Stimulated activated CD8-positive, alpha-beta memory T cell treated with anti-CD3 and anti-CD28 coated beads, Interleukin-7, amount 100 ng/mL, for 24 hours (primary cell): Measurements from ENCODE around the gene CCDC148.
A peak's percentile ranks its signal among the peaks of the same experiment; 100 is the strongest.

Experiments
- DNase-seq: peaks from one replicate; pipeline ENCODE4 v3.0.0-alpha.2; 2020; ENCODE audit warnings: low read depth

Gene CCDC148

GRCh38 chr2:158456309-158457066 is at the start of gene CCDC148, which contains the start of gene PKP4:
CCDC148 (minus strand) TSS chr2:158456753; CDS start chr2:158456439, 314 bp downstream.
PKP4 (plus strand) TSS chr2:158456952; CDS start chr2:158533185, 76,233 bp downstream.
- peak; percentile 69 for DNase-seq

GRCh38 chr2:158505448-158505934 is 48.9 kb upstream of the CCDC148 start:
- DNase-seq = no peak

GRCh38 chr2:158504088-158504487 is 47.5 kb upstream of the CCDC148 start:
- DNase-seq = no peak

GRCh38 chr2:158502974-158503373 is 46.4 kb upstream of the CCDC148 start:
- DNase-seq = no peak

- no peak for DNase-seq
Observed at GRCh38 chr2:158501301-158501700, 44.7 kb upstream of the CCDC148 start.

- no peak for DNase-seq
Observed at GRCh38 chr2:158500333-158500732, 43.8 kb upstream of the CCDC148 start.

GRCh38 chr2:158499383-158499782 is 42.8 kb upstream of the CCDC148 start:
- no peak for DNase-seq

- no peak for DNase-seq
Observed at GRCh38 chr2:158498749-158499136, 42.2 kb upstream of the CCDC148 start.

GRCh38 chr2:158498043-158498748 is 41.6 kb upstream of the CCDC148 start:
- DNase-seq = no peak

- no peak for DNase-seq
Observed at GRCh38 chr2:158497486-158497885, 40.9 kb upstream of the CCDC148 start.

- DNase-seq = no peak
Observed at GRCh38 chr2:158496986-158497385, 40.4 kb upstream of the CCDC148 start.

- no peak for DNase-seq
Observed at GRCh38 chr2:158495175-158495574, 38.6 kb upstream of the CCDC148 start.

GRCh38 chr2:158493458-158493857 is 36.9 kb upstream of the CCDC148 start:
- no peak for DNase-seq

- DNase-seq = no peak
Observed at GRCh38 chr2:158491072-158491471, 34.5 kb upstream of the CCDC148 start.

- no peak for DNase-seq
Observed at GRCh38 chr2:158489366-158490112, 33.0 kb upstream of the CCDC148 start.

GRCh38 chr2:158488442-158489216 is 32.1 kb upstream of the CCDC148 start:
- no peak for DNase-seq

GRCh38 chr2:158487419-158487818 is 30.9 kb upstream of the CCDC148 start:
- no peak for DNase-seq

GRCh38 chr2:158486970-158487325 is 30.4 kb upstream of the CCDC148 start:
- DNase-seq = no peak

- no peak for DNase-seq
Observed at GRCh38 chr2:158486150-158486969, 29.8 kb upstream of the CCDC148 start.

- no peak for DNase-seq
Observed at GRCh38 chr2:158484892-158485556, 28.5 kb upstream of the CCDC148 start.
